Mammary epithelial cell (primary cell): Measurements from ENCODE around the gene TNS1.

Experiments
- EZH2 ChIP-seq: IDR thresholded peaks from 2 replicates; pipeline ENCODE4 v1.6.1; 2012; ENCODE audit warnings: low read length, inconsistent platforms, borderline replicate concordance
- TF ChIP-seq, protein P1 (sequence below), 2 donors: IDR thresholded peaks in 1 of 2; conservative IDR thresholded peaks in 1 of 2; 2 replicates each; pipeline ENCODE4 v1.5.1; 2011 to 2012; ENCODE audit warnings: inconsistent platforms in 2 of 2, low read length in 2 of 2, mild to moderate bottlenecking in 2 of 2, control low read depth in 1 of 2, low read depth in 1 of 2; ENCODE audit not compliant: insufficient read depth in 1 of 2; ENCODE audit errors: extremely low read depth in 1 of 2

DNA sequence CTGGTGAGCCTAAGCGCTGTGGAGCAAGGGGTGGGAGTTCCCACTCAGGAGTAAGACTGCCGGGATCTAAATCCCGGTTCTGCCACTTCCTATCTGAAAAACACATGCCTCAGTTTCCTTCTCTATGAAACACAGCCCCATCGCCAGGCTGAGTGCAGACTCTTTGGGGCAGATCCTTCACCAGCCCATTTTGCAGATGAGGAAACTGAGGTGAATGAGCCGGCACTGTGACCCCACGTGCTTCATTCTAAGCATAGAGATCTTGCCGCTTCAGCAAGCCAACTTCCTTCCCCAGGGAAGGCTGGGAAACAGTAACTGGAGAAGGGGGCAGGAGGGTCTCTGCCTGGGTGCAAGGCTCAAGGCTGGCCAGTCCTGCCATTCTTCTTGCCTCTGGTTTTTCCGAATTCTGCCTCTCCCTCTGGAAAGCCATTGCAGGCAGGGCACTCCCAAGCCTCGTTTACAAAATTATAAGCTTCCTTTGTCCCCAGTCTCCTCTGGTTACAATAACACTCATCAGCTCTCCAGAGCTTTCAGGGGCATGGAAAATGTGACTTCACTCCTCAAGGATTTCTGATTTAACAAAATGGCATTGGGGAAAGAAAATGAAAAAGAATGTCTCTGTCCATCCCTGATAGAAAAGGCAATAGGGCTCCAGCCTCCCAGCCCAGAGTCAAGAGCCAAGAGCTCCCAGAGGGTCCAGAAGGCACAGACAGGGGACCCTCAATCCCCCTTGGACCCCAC lies 249.2 kb downstream of the TNS1 start:
- TF ChIP-seq, protein P1, sequence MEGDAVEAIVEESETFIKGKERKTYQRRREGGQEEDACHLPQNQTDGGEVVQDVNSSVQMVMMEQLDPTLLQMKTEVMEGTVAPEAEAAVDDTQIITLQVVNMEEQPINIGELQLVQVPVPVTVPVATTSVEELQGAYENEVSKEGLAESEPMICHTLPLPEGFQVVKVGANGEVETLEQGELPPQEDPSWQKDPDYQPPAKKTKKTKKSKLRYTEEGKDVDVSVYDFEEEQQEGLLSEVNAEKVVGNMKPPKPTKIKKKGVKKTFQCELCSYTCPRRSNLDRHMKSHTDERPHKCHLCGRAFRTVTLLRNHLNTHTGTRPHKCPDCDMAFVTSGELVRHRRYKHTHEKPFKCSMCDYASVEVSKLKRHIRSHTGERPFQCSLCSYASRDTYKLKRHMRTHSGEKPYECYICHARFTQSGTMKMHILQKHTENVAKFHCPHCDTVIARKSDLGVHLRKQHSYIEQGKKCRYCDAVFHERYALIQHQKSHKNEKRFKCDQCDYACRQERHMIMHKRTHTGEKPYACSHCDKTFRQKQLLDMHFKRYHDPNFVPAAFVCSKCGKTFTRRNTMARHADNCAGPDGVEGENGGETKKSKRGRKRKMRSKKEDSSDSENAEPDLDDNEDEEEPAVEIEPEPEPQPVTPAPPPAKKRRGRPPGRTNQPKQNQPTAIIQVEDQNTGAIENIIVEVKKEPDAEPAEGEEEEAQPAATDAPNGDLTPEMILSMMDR (conservative IDR thresholded peaks at IDR 0.05 in 1 of 2, IDR thresholded peaks at IDR 0.05 in 1 of 2; ENCODE audit: extremely low read depth in 1 of 2, insufficient read depth in 1 of 2, low read depth in 1 of 2, low read length in 2 of 2) = no peak
- TF ChIP-seq EZH2 = no peak
